22Rv1 (cell line): ENCODE measurements around the gene SOX21.

Experiments
- H3K27ac ChIP-seq: fragments of 450-650 bp; 2 replicates; pipeline ENCODE4 v1.5.1; 2017
- CTCF ChIP-seq: fragments of 450-650 bp; IDR thresholded peaks from 2 replicates; pipeline ENCODE4 v1.5.1; 2017; ENCODE audit warnings: mild to moderate bottlenecking
- ZFX ChIP-seq: fragments of 450-650 bp; IDR thresholded peaks from 2 replicates; pipeline ENCODE4 v1.6.1; 2017; ENCODE audit warnings: antibody characterized with exemption, borderline replicate concordance

The SOX21 gene

GRCh38 chr13:94660695-94661326, 51.5 kb downstream of the SOX21 start:
- H3K27ac ChIP-seq: no peak overlapping the region
- no peak for TF ChIP-seq ZFX
- TF ChIP-seq CTCF: peak; percentile 45
